Osteoblast (primary cell): ENCODE data around the gene SPEG. TPM values are rescaled to one million over a fixed set of nuclear protein-coding genes. Genes with fewer than 3 reads are reported as not detected.

ENCODE experiments used
- DNase-seq: peaks from one replicate; pipeline ENCODE4 v3.0.0; 2011; ENCODE audit warnings: low spot score, mixed read lengths; ENCODE audit not compliant: insufficient read length; ENCODE audit errors: missing footprints
- H2AFZ ChIP-seq: 2 replicates; pipeline ENCODE4 v1.6.0; 2011; ENCODE audit warnings: mild to moderate bottlenecking, low read length
- H3K27ac ChIP-seq: 2 replicates; pipeline ENCODE4 v1.5.1; 2011; ENCODE audit warnings: mild to moderate bottlenecking, low read depth, low read length, moderate library complexity
- H3K27me3 ChIP-seq: 2 replicates; pipeline ENCODE4 v1.6.0; 2012; ENCODE audit warnings: mild to moderate bottlenecking, control low read depth, inconsistent platforms, low read length, moderate library complexity; ENCODE audit not compliant: insufficient read depth
- H3K36me3 ChIP-seq: 2 replicates; pipeline ENCODE4 v1.5.1; 2011; ENCODE audit warnings: mild to moderate bottlenecking, low read length, control low read depth, moderate library complexity; ENCODE audit not compliant: insufficient read depth
- H3K4me1 ChIP-seq: 2 replicates; pipeline ENCODE4 v1.5.1; 2011; ENCODE audit warnings: mild to moderate bottlenecking, low read length, control low read depth, moderate library complexity; ENCODE audit not compliant: insufficient read depth
- H3K4me2 ChIP-seq: 2 replicates; pipeline ENCODE4 v1.6.0; 2011; ENCODE audit warnings: mild to moderate bottlenecking, low read length; ENCODE audit not compliant: insufficient read depth
- H3K4me3 ChIP-seq: fragments of 200-600 bp; sonication (generic); 3 replicates; pipeline ENCODE4 v1.5.1; 2012; ENCODE audit warnings: mild to moderate bottlenecking, low read length, inconsistent platforms; ENCODE audit not compliant: insufficient read depth
- H3K79me2 ChIP-seq: 2 replicates; pipeline ENCODE4 v1.6.0; 2012; ENCODE audit warnings: mild to moderate bottlenecking, low read length, control low read depth, inconsistent platforms; ENCODE audit not compliant: insufficient read depth
- H3K9me3 ChIP-seq: 2 replicates; pipeline ENCODE4 v1.5.1; 2011; ENCODE audit warnings: low read depth, low read length, control low read depth
- H4K20me1 ChIP-seq: 2 replicates; pipeline ENCODE4 v1.6.0; 2012; ENCODE audit warnings: mild to moderate bottlenecking, low read length, control low read depth; ENCODE audit not compliant: insufficient read depth
- total RNA-seq: library from RNA; depleted of rRNA; stranded (reverse); fragments of >200 nt; gene quantifications from 2 replicates; pipeline ENCODE4 v1.2.3, GENCODE V29; 2012
- TF ChIP-seq, protein P1 (sequence below): IDR thresholded peaks from 2 replicates; pipeline ENCODE4 v1.5.1; 2011; ENCODE audit warnings: mild to moderate bottlenecking, low read depth, low read length, moderate library complexity; ENCODE audit errors: extremely low read depth

Gene SPEG
- total RNA-seq, 1 donor, result 26.4 TPM

DNA sequence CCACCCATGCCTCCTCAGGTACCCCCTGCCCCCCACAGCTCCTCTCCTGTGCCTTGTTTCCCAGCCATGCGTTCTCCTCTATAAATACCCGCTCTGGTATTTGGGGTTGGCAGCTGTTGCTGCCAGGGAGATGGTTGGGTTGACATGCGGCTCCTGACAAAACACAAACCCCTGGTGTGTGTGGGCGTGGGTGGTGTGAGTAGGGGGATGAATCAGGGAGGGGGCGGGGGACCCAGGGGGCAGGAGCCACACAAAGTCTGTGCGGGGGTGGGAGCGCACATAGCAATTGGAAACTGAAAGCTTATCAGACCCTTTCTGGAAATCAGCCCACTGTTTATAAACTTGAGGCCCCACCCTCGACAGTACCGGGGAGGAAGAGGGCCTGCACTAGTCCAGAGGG lies 17.3 kb upstream of the SPEG start:
- H3K9me3 ChIP-seq, result peaks cover 1% of the 10 kb centered on the region
- no peak overlapping the region for H2AFZ ChIP-seq
- no peaks in the 10 kb centered on the region for H3K79me2 ChIP-seq
- H3K27ac ChIP-seq, result no peak overlapping the region
- peak overlapping the region; percentile 23 for H3K4me2 ChIP-seq
- TF ChIP-seq, protein P1, sequence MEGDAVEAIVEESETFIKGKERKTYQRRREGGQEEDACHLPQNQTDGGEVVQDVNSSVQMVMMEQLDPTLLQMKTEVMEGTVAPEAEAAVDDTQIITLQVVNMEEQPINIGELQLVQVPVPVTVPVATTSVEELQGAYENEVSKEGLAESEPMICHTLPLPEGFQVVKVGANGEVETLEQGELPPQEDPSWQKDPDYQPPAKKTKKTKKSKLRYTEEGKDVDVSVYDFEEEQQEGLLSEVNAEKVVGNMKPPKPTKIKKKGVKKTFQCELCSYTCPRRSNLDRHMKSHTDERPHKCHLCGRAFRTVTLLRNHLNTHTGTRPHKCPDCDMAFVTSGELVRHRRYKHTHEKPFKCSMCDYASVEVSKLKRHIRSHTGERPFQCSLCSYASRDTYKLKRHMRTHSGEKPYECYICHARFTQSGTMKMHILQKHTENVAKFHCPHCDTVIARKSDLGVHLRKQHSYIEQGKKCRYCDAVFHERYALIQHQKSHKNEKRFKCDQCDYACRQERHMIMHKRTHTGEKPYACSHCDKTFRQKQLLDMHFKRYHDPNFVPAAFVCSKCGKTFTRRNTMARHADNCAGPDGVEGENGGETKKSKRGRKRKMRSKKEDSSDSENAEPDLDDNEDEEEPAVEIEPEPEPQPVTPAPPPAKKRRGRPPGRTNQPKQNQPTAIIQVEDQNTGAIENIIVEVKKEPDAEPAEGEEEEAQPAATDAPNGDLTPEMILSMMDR, result no peak
- peaks cover 5% of the 10 kb centered on the region for H3K4me1 ChIP-seq
- DNase-seq, result peak; percentile 87
- H3K27me3 ChIP-seq, result peaks cover 6% of the 10 kb centered on the region
- H4K20me1 ChIP-seq, result no peaks in the 10 kb centered on the region
- no peak overlapping the region for H3K4me3 ChIP-seq
- no peaks in the 10 kb centered on the region for H3K36me3 ChIP-seq

GRCh38 chr2:219418155-219419011 lies 16.3 kb upstream of the SPEG start, which contains the start of gene DES:
DES (plus strand) TSS chr2:219418377; CDS start chr2:219418463, 86 bp downstream.
- peak within 1 kb of the TSS; percentile 51 for H3K4me3 ChIP-seq
- no peaks in the 10 kb centered on the region for H3K9me3 ChIP-seq
- peak; percentile 78 for DNase-seq
- peak within 1 kb of the TSS; percentile 56 for H2AFZ ChIP-seq
- H3K79me2 ChIP-seq, result no peaks in the 10 kb centered on the region
- peaks cover 6% of the 10 kb centered on the region for H3K27me3 ChIP-seq
- H3K4me1 ChIP-seq, result peaks cover 5% of the 10 kb centered on the region
- no peaks in the 10 kb centered on the region for H3K36me3 ChIP-seq
- H4K20me1 ChIP-seq, result no peaks in the 10 kb centered on the region
- H3K27ac ChIP-seq, result no peak within 1 kb of the TSS
- H3K4me2 ChIP-seq, result peak within 1 kb of the TSS; percentile 60
- TF ChIP-seq, protein P1, result no peak

DNA sequence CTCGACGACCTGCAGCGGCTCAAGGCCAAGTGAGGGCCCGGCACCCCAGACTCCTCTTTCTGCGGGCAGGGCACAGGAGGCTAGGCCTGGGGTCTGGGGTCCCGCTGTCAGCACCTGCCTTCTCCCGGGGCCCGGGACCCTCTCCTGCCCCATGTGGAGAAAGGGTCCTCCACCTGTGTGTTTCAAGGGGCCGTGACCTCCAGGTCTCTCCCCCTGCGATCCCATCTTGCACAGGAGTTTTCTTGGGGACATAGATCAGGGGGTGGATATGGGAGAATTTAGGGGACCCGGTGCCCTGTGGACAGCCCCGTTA lies 15.7 kb upstream of the SPEG start:
- Histone ChIP-seq H3K27ac (no peak overlapping the region), H3K27me3 (peaks cover 6% of the 10 kb centered on the region), H3K36me3 (no peaks in the 10 kb centered on the region), H3K9me3 (no peaks in the 10 kb centered on the region), H2AFZ (no peak overlapping the region), H3K4me1 (peaks cover 9% of the 10 kb centered on the region), H3K79me2 (no peaks in the 10 kb centered on the region), H4K20me1 (no peaks in the 10 kb centered on the region), H3K4me2 (peak overlapping the region; percentile 60), H3K4me3 (no peak overlapping the region)
- DNase-seq, result no peak
- TF ChIP-seq, protein P1, result no peak

- H3K27me3 ChIP-seq, result peaks cover 6% of the 10 kb centered on the region
- peak; percentile 53 for DNase-seq
- H4K20me1 ChIP-seq, result no peaks in the 10 kb centered on the region
- no peaks in the 10 kb centered on the region for H3K9me3 ChIP-seq
- no peak overlapping the region for H3K27ac ChIP-seq
- H3K79me2 ChIP-seq, result no peaks in the 10 kb centered on the region
- H3K4me2 ChIP-seq, result no peak overlapping the region
- H3K4me3 ChIP-seq, result no peak overlapping the region
- no peak overlapping the region for H2AFZ ChIP-seq
- H3K4me1 ChIP-seq, result peaks cover 14% of the 10 kb centered on the region
- TF ChIP-seq, protein P1, result no peak
- H3K36me3 ChIP-seq, result no peaks in the 10 kb centered on the region
These were observed 15.1 kb upstream of the SPEG start for GRCh38 chr2:219419331-219420197.
